ENCODE data around the gene GLB1L.

- TF ChIP-seq POLR2A (IDR thresholded peaks at IDR 0.05) (no peak), POLR2AphosphoS5 (IDR thresholded peaks at IDR 0.05; ENCODE audit: insufficient read depth in 1 of 2, low read depth in 1 of 2) (no peak)
- TF ChIP-seq, protein P1, sequence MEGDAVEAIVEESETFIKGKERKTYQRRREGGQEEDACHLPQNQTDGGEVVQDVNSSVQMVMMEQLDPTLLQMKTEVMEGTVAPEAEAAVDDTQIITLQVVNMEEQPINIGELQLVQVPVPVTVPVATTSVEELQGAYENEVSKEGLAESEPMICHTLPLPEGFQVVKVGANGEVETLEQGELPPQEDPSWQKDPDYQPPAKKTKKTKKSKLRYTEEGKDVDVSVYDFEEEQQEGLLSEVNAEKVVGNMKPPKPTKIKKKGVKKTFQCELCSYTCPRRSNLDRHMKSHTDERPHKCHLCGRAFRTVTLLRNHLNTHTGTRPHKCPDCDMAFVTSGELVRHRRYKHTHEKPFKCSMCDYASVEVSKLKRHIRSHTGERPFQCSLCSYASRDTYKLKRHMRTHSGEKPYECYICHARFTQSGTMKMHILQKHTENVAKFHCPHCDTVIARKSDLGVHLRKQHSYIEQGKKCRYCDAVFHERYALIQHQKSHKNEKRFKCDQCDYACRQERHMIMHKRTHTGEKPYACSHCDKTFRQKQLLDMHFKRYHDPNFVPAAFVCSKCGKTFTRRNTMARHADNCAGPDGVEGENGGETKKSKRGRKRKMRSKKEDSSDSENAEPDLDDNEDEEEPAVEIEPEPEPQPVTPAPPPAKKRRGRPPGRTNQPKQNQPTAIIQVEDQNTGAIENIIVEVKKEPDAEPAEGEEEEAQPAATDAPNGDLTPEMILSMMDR (IDR thresholded peaks at IDR 0.05), result no peak
Observed at GRCh38 chr2:219210196-219210885, 34.9 kb downstream of the GLB1L start.

All from vagina (tissue), 2 donors.